Mesothelial cell of epicardium (in vitro differentiated cells): Measurements from ENCODE around the gene ST6GAL1. TPM values are rescaled to one million over a fixed set of nuclear protein-coding genes. Genes with fewer than 3 reads are reported as not detected.
A peak's percentile ranks its signal among the peaks of the same experiment; 100 is the strongest.

Experiments used
- DNase-seq, 2 experiments: peaks; one replicate each; pipeline ENCODE4 v3.0.0; 2021; ENCODE audit warnings: low spot score in 2 of 2; ENCODE audit not compliant: unreplicated experiment in 2 of 2
- H3K27ac Mint-ChIP-seq: 2 replicates; pipeline ENCODE4 v1.8.0; 2021; ENCODE audit warnings: mixed read lengths
- H3K27me3 Mint-ChIP-seq: 2 replicates; pipeline ENCODE4 v1.8.0; 2021; ENCODE audit warnings: low read depth, mixed read lengths
- H3K36me3 Mint-ChIP-seq: 2 replicates; pipeline ENCODE4 v1.8.0; 2021; ENCODE audit warnings: mixed read lengths
- H3K4me1 Mint-ChIP-seq: 2 replicates; pipeline ENCODE4 v1.8.0; 2021; ENCODE audit warnings: mixed read lengths
- H3K4me3 Mint-ChIP-seq: 2 replicates; pipeline ENCODE4 v1.8.0; 2021; ENCODE audit warnings: mild to moderate bottlenecking, moderate library complexity, mixed read lengths
- H3K9me3 Mint-ChIP-seq: 2 replicates; pipeline ENCODE4 v1.8.0; 2021; ENCODE audit warnings: mixed read lengths
- CTCF ChIP-seq: fragments of 200-600 bp; sonication (generic); IDR thresholded peaks from one replicate; pipeline ENCODE4 v1.5.0; 2021; ENCODE audit warnings: antibody characterized with exemption; ENCODE audit not compliant: unreplicated experiment
- total RNA-seq: library from RNA; stranded (reverse); gene quantifications from 3 replicates; pipeline ENCODE4 v1.2.1, GENCODE V29; 2021

ST6GAL1 gene
- total RNA-seq, 1 donor from 2014 or later, result 50.3 TPM

DNA sequence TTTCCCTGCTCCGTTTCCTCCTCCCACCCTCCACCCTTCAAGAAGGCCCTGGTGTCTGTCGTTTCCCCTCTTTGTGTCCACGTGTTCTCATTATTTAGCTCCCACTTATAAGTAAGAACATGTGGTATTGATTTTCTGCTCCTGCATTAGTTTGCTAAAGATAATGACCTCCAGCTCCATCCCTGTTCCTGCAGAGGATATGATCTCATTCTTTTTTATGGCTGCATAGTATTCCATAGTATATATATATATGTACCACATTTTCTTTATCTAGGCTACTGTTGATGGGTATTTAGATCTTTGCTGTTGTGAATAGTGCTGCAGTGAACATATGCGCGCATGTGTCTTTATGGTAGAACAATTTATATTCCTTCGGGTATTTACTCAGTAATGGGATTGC lies 4.8 kb downstream of the ST6GAL1 start:
- Mint-ChIP-seq H3K27ac (no peak overlapping the region), H3K27me3 (peaks cover 4% of the 10 kb centered on the region), H3K4me3 (no peak overlapping the region), H3K9me3 (no peaks in the 10 kb centered on the region), H3K36me3 (peaks cover 15% of the 10 kb centered on the region), H3K4me1 (peaks cover 30% of the 10 kb centered on the region)
- DNase-seq, result no peak
- no peak for TF ChIP-seq CTCF

- H3K4me1 Mint-ChIP-seq, result peaks cover 30% of the 10 kb centered on the region
- no peak for TF ChIP-seq CTCF
These were observed 6.9 kb downstream of the ST6GAL1 start for GRCh38 chr3:186937017-186937875.

GRCh38 chr3:186938716-186939115 lies 8.4 kb downstream of the ST6GAL1 start:
- no peak for TF ChIP-seq CTCF
- Mint-ChIP-seq H3K9me3 (no peaks in the 10 kb centered on the region), H3K36me3 (peaks cover 19% of the 10 kb centered on the region), H3K27me3 (no peaks in the 10 kb centered on the region), H3K4me1 (peaks cover 19% of the 10 kb centered on the region), H3K4me3 (no peak overlapping the region), H3K27ac (peak overlapping the region; percentile 80)
- no peak for DNase-seq

More at GRCh38 chr3:186937017-186937875, 6.9 kb downstream of the ST6GAL1 start:
- Mint-ChIP-seq H3K27me3 (no peaks in the 10 kb centered on the region), H3K36me3 (peaks cover 15% of the 10 kb centered on the region), H3K4me3 (no peak overlapping the region), H3K9me3 (no peaks in the 10 kb centered on the region), H3K27ac (peak overlapping the region; percentile 36)
- no peak for DNase-seq

GRCh38 chr3:186939536-186939935 lies 9.2 kb downstream of the ST6GAL1 start:
- peaks cover 19% of the 10 kb centered on the region for H3K4me1 Mint-ChIP-seq
- no peak for DNase-seq
- H3K9me3 Mint-ChIP-seq, result no peaks in the 10 kb centered on the region
- no peak overlapping the region for H3K4me3 Mint-ChIP-seq
- peaks cover 21% of the 10 kb centered on the region for H3K36me3 Mint-ChIP-seq
- no peak overlapping the region for H3K27ac Mint-ChIP-seq
- H3K27me3 Mint-ChIP-seq, result no peaks in the 10 kb centered on the region
- no peak for TF ChIP-seq CTCF

DNA sequence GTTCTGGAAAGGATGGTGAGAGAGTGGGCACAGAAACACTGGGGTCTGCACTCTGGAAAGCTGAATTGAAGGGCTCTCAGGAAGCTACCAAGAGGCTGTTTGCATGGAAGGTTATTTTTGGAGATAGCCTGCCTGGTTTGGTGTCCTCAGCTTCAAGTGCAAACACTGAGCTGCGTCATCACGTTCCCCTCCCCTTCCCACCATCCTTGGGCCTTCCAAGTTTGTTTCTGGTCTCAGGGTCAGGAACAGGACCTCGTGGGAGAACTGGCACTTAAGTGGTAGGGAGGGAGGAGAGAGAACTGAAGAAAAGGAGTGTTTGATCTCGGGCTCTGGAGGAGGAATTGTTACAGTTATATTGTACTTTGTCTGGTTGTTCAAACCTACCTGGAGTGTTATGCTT lies 10.6 kb downstream of the ST6GAL1 start:
- Mint-ChIP-seq H3K4me1 (peaks cover 22% of the 10 kb centered on the region), H3K9me3 (no peaks in the 10 kb centered on the region), H3K36me3 (peaks cover 17% of the 10 kb centered on the region), H3K27ac (peak overlapping the region; percentile 39), H3K27me3 (no peaks in the 10 kb centered on the region), H3K4me3 (no peak overlapping the region)
- DNase-seq, result no peak
- TF ChIP-seq CTCF, result no peak
